K562 (cell line): ENCODE data around the gene KRTAP1-3. TPM values are rescaled to one million over a fixed set of nuclear protein-coding genes. Genes with fewer than 3 reads are reported as not detected.

Experiments
- ATAC-seq: fragments of 200-7000 bp; cut with Tn5 transposase; 3 replicates; pipeline ENCODE4 v1.9.1; 2020; ENCODE audit warnings: moderate library complexity
- BruUV-seq: library from RNA; stranded (reverse); fragments of 400-500 nt; replicated peaks from 2 replicates; lab custom pipeline; 2021; lab: Mats Ljungman, UMichigan
- CTCF ChIA-PET: fragments of 300-600 bp; formaldehyde crosslinking; extraction: SDS; loops from one replicate; lab custom pipeline; 2021; ENCODE audit warnings: low intra/inter-chr PET ratio; lab: Yijun Ruan, JAX
- POLR2A ChIA-PET: fragments of 300-600, 350-650 bp; sonication (Branson Sonifier 250); formaldehyde crosslinking; extraction: SDS; loops from one replicate; lab custom pipeline; 2021; ENCODE audit warnings: antibody characterized with exemption, inconsistent platforms; lab: Yijun Ruan, JAX
- DNase-seq, 4 experiments: peaks; one replicate each; pipeline versions ENCODE4 v3.0.0 to v3.0.0-alpha.2; 2011 to 2018; ENCODE audit warnings: low spot score in 3 of 4, mixed read lengths in 3 of 4; ENCODE audit errors: extremely low read depth in 1 of 4
- FAIRE-seq: peaks from 2 replicates; lab custom pipeline; 2011; peaks lifted over from hg19 to GRCh38; lab: Jason Lieb, UNC
- H2AFZ ChIP-seq: 2 replicates; pipeline ENCODE4 v1.6.0; 2011; ENCODE audit warnings: low read depth, low read length, control low read depth, inconsistent platforms
- H3K27ac ChIP-seq: fragments of 200-600 bp; 3 replicates; pipeline ENCODE4 v1.8.0; 2011; ENCODE audit warnings: low read depth, mild to moderate bottlenecking, control low read depth, inconsistent platforms, low read length, moderate library complexity, mixed read lengths; ENCODE audit errors: extremely low read depth
- H3K27me3 ChIP-seq, 2 experiments: fragments of 300-600 bp in 1 of 2; 2 replicates in 1 of 2; 3 replicates in 1 of 2; pipeline versions ENCODE4 v1.6.0 to v1.8.0; 2011; ENCODE audit warnings: inconsistent platforms in 2 of 2, low read length in 2 of 2, mild to moderate bottlenecking in 1 of 2, mixed read lengths in 1 of 2, moderate library complexity in 1 of 2; ENCODE audit not compliant: control insufficient read depth in 2 of 2, insufficient read depth in 2 of 2
- H3K36me3 ChIP-seq: fragments of 300-600 bp; 3 replicates; pipeline ENCODE4 v1.8.0; 2011; ENCODE audit warnings: mild to moderate bottlenecking, low read length, inconsistent platforms; ENCODE audit not compliant: control insufficient read depth, insufficient read depth
- H3K4me1 ChIP-seq, 2 experiments: fragments of 200-600 bp in 1 of 2; replicated peaks in 1 of 2; 2 replicates in 1 of 2; 3 replicates in 1 of 2; pipeline versions ENCODE4 v1.5.1 to v1.8.0; 2011; ENCODE audit warnings: inconsistent platforms in 2 of 2, low read length in 2 of 2, mild to moderate bottlenecking in 1 of 2, mixed read lengths in 1 of 2, moderate library complexity in 1 of 2; ENCODE audit not compliant: control insufficient read depth in 2 of 2, insufficient read depth in 2 of 2
- H3K4me2 ChIP-seq: 2 replicates; pipeline ENCODE4 v1.6.1; 2011; ENCODE audit warnings: low read length, control low read depth, inconsistent platforms, mixed read lengths; ENCODE audit not compliant: insufficient read depth
- H3K4me3 ChIP-seq: fragments of 200-600 bp; sonication (generic), shearing (Covaris generic); 2 replicates; pipeline ENCODE4 v1.5.1; 2016; ENCODE audit warnings: control low read depth, inconsistent platforms
- H3K79me2 ChIP-seq: fragments of 200-600 bp; 3 replicates; pipeline ENCODE4 v1.8.0; 2011; ENCODE audit warnings: low read length, inconsistent platforms; ENCODE audit not compliant: control insufficient read depth, insufficient read depth
- H3K9ac ChIP-seq, 2 experiments: 2 replicates each; pipeline versions ENCODE4 v1.6.0 to v1.6.1; 2011; ENCODE audit warnings: low read depth in 2 of 2, low read length in 2 of 2, control low read depth in 1 of 2, inconsistent platforms in 1 of 2, mild to moderate bottlenecking in 1 of 2, mixed read lengths in 1 of 2; ENCODE audit not compliant: insufficient read depth in 1 of 2
- H3K9me1 ChIP-seq: one replicate; pipeline ENCODE4 v1.6.0; 2011; ENCODE audit warnings: inconsistent platforms, mild to moderate bottlenecking, low read length, moderate library complexity; ENCODE audit not compliant: control insufficient read depth, insufficient read depth
- H3K9me3 ChIP-seq: replicated peaks from 2 replicates; pipeline ENCODE4 v1.5.1; 2011; ENCODE audit warnings: low read depth, low read length, inconsistent platforms; ENCODE audit not compliant: control insufficient read depth, insufficient read depth
- H4K20me1 ChIP-seq: replicated peaks from 2 replicates; pipeline ENCODE4 v1.6.1; 2011; ENCODE audit warnings: low read length, inconsistent platforms, mixed read lengths; ENCODE audit not compliant: control insufficient read depth, insufficient read depth
- ARID2 ChIP-seq: fragments of 450-650 bp; IDR thresholded peaks from 2 replicates; pipeline ENCODE4 v1.6.1; 2017; ENCODE audit warnings: antibody characterized with exemption, mild to moderate bottlenecking
- DPF2 ChIP-seq: fragments of 450-650 bp; IDR thresholded peaks from 2 replicates; pipeline ENCODE4 v1.6.1; 2016
- ETV1 ChIP-seq: fragments of 450-650 bp; conservative IDR thresholded peaks from 2 replicates; pipeline ENCODE4 v1.6.1; 2016; ENCODE audit warnings: missing genetic modification characterization, control low read depth, low read depth, missing compliant biosample characterization
- MAFG ChIP-seq: fragments of 450-650 bp; conservative IDR thresholded peaks from 2 replicates; pipeline ENCODE4 v1.6.1; 2016; ENCODE audit warnings: missing genetic modification characterization, missing compliant biosample characterization
- MTA3 ChIP-seq: fragments of 450-650 bp; formaldehyde crosslinking; IDR thresholded peaks from 2 replicates; pipeline ENCODE4 v1.6.1; 2017; ENCODE audit warnings: mild to moderate bottlenecking, borderline replicate concordance
- RBM14 ChIP-seq: fragments of 200-400 bp; formaldehyde crosslinking; IDR thresholded peaks from 2 replicates; pipeline ENCODE4 v1.6.1; 2018; ENCODE audit warnings: low read depth, mild to moderate bottlenecking, low read length, moderate library complexity, borderline replicate concordance; ENCODE audit not compliant: insufficient read depth
- ZFP1 ChIP-seq: fragments of 450-650 bp; formaldehyde crosslinking; IDR thresholded peaks from 2 replicates; pipeline ENCODE4 v1.4.0; 2020; ENCODE audit warnings: mild to moderate bottlenecking, mixed read lengths
- WGBS: fragments of 100-300 bp; shearing (Covaris generic); methylation state at CpG from one replicate; pipeline ENCODE4 v1.1.6; 2016; ENCODE audit warnings: low coverage, mixed read lengths; ENCODE audit not compliant: insufficient coverage; ENCODE audit errors: missing lambda C conversion rate; 5-methylcytosine and 5-hydroxymethylcytosine counted together
- in situ Hi-C: fragments of 300-500 bp; cut with MboI; formaldehyde crosslinking; loops from 4 replicates; pipeline ENCODE4 v1.15.0; 2018; ENCODE audit warnings: inconsistent platforms, mixed read lengths
- intact Hi-C: fragments of 100-400 bp; cut with micrococcal nuclease; formaldehyde crosslinking; loops from 2 replicates; pipeline ENCODE4 v1.14.2; 2022
- polyA plus RNA-seq, 8 experiments: library from polyadenylated mRNA; depleted of rRNA in 4 of 8; stranded (reverse) in 5 of 8; unstranded in 3 of 8; fragments of >200 nt; fragmentation: Nextera tagmentation in 2 of 8; fragmentation: Illumina TruSeq in 1 of 8; extraction: Ambion mirVana in 2 of 8; extraction: Trizol in 1 of 8; gene quantifications; 2 replicates each; pipeline versions ENCODE4 v1.2.1 to v1.2.3, GENCODE V29; 2011 to 2014; ENCODE audit warnings: inconsistent platforms in 1 of 8, missing spikeins in 1 of 8
- total RNA-seq, 7 experiments: library from RNA; depleted of rRNA in 6 of 7; stranded (reverse); fragments of >200 nt in 6 of 7; fragmentation: Illumina TruSeq in 2 of 7; extraction: Trizol in 2 of 7; gene quantifications; 2 replicates each; pipeline versions ENCODE4 v1.2.1 to v1.2.3, GENCODE V29; 2011 to 2021; ENCODE audit warnings: low replicate concordance in 1 of 7
- TF ChIP-seq, protein P1 (sequence below): conservative IDR thresholded peaks from 2 replicates; pipeline ENCODE4 v1.6.1; 2011; ENCODE audit warnings: low read depth, mild to moderate bottlenecking, low read length; ENCODE audit not compliant: control insufficient read depth
- TF ChIP-seq, protein P2 (sequence below), 2 experiments: fragments of 450-650 bp; formaldehyde crosslinking in 1 of 2; IDR thresholded peaks; 2 replicates each; pipeline versions ENCODE4 v1.4.0 to v1.6.1; 2014 to 2020; ENCODE audit warnings: mild to moderate bottlenecking in 2 of 2, borderline replicate concordance in 1 of 2, low read depth in 1 of 2

The KRTAP1-3 gene
- total and polyA plus RNA-seq, 9 of the 15 experiments (the other 6 are each of a cell fraction or from before 2014, with no cell fraction given): not detected

DNA sequence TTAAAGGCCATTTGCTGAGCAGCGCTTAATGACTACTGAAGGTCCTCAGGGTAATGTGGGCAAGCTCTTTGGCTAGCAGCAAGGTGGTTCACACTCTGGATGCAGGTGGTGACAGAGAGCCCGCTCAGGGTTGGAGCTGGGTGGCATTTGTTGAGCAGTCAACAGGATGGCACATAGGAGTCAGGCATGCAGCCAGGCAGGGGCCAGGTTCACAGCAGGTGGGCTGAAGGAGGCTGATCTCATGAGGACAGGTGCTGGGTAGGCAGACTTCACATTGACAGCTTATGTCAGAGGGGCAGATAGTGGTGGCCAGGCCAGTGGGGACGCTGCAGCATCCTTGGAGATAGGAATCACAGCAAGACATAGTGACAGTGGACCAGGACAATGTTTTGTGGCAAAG lies 30.3 kb downstream of the KRTAP1-3 start:
- Histone ChIP-seq H2AFZ (no peak overlapping the region), H3K9me1 (no peaks in the 10 kb centered on the region), H4K20me1 (no peaks in the 10 kb centered on the region), H3K27ac (no peak overlapping the region), H3K4me2 (no peak overlapping the region), H3K9ac (no peak overlapping the region; a peak in 1 of 4 replicates), H3K9me3 (no peaks in the 10 kb centered on the region), H3K4me1 (no peaks in the 10 kb centered on the region; a peak in 1 of 5 replicates), H3K4me3 (no peak overlapping the region), H3K27me3 (peaks cover 0 to 13% of the 10 kb centered on the region in 2 experiments; a peak in 3 of 5 replicates), H3K79me2 (no peaks in the 10 kb centered on the region), H3K36me3 (no peaks in the 10 kb centered on the region)
- no peak for TF ChIP-seq ZFP1 (CRISPR knock-in tag)
- TF ChIP-seq, protein P1, sequence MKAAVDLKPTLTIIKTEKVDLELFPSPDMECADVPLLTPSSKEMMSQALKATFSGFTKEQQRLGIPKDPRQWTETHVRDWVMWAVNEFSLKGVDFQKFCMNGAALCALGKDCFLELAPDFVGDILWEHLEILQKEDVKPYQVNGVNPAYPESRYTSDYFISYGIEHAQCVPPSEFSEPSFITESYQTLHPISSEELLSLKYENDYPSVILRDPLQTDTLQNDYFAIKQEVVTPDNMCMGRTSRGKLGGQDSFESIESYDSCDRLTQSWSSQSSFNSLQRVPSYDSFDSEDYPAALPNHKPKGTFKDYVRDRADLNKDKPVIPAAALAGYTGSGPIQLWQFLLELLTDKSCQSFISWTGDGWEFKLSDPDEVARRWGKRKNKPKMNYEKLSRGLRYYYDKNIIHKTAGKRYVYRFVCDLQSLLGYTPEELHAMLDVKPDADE: no peak
- TF ChIP-seq, protein P2, sequence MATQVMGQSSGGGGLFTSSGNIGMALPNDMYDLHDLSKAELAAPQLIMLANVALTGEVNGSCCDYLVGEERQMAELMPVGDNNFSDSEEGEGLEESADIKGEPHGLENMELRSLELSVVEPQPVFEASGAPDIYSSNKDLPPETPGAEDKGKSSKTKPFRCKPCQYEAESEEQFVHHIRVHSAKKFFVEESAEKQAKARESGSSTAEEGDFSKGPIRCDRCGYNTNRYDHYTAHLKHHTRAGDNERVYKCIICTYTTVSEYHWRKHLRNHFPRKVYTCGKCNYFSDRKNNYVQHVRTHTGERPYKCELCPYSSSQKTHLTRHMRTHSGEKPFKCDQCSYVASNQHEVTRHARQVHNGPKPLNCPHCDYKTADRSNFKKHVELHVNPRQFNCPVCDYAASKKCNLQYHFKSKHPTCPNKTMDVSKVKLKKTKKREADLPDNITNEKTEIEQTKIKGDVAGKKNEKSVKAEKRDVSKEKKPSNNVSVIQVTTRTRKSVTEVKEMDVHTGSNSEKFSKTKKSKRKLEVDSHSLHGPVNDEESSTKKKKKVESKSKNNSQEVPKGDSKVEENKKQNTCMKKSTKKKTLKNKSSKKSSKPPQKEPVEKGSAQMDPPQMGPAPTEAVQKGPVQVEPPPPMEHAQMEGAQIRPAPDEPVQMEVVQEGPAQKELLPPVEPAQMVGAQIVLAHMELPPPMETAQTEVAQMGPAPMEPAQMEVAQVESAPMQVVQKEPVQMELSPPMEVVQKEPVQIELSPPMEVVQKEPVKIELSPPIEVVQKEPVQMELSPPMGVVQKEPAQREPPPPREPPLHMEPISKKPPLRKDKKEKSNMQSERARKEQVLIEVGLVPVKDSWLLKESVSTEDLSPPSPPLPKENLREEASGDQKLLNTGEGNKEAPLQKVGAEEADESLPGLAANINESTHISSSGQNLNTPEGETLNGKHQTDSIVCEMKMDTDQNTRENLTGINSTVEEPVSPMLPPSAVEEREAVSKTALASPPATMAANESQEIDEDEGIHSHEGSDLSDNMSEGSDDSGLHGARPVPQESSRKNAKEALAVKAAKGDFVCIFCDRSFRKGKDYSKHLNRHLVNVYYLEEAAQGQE (IDR thresholded peaks at IDR 0.05; ENCODE audit: borderline replicate concordance): no peak
- TF ChIP-seq, protein P2 (CRISPR knock-in tag; IDR thresholded peaks at IDR 0.05; ENCODE audit: low read depth): no peak
- no peak for TF ChIP-seq ETV1
- TF ChIP-seq RBM14: no peak
- no peak for TF ChIP-seq MAFG
- TF ChIP-seq MTA3: no peak
- TF ChIP-seq DPF2: no peak
- no peak for TF ChIP-seq ARID2
- ATAC-seq (no peak), DNase-seq (no peak), FAIRE-seq (no peak)
- ChIA-PET CTCF (no interaction called here), POLR2A (no interaction called here)
- WGBS: 0% methylated on average over 3 of the region's 3 CpGs
- BruUV-seq: no TSS peak
- intact Hi-C loops (no loop called here), in situ Hi-C loops (no loop called here)
